Activated CD4-positive, alpha-beta T cell treated with anti-CD3 and anti-CD28 coated beads, Interleukin-2, amount 10 ng/mL, durations not matched to agents 7 days and 5 days (primary cell): ENCODE measurements around the gene MBD5. TPM values are rescaled to one million over a fixed set of nuclear protein-coding genes. Genes with fewer than 3 reads are reported as not detected.

Source experiments
- CTCF ChIA-PET: fragments of 350-600 bp; sonication (Branson Sonifier 250); formaldehyde crosslinking; loops from one replicate; lab custom pipeline; 2021; ENCODE audit warnings: antibody characterized with exemption; lab: Charles Lee
- POLR2A ChIA-PET: fragments of 350-600 bp; sonication (Branson Sonifier 250); formaldehyde crosslinking; loops from one replicate; lab custom pipeline; 2021; ENCODE audit warnings: antibody characterized with exemption; lab: Charles Lee
- DNase-seq: peaks from one replicate; pipeline ENCODE4 v3.0.0-alpha.2; 2020
- H3K27ac Mint-ChIP-seq: one replicate; pipeline ENCODE4 v1.8.0; 2021; ENCODE audit warnings: mild to moderate bottlenecking, moderate library complexity, mixed read lengths
- H3K27me3 Mint-ChIP-seq: one replicate; pipeline ENCODE4 v1.8.0; 2021; ENCODE audit warnings: mixed read lengths
- H3K36me3 Mint-ChIP-seq: one replicate; pipeline ENCODE4 v1.8.0; 2021; ENCODE audit warnings: low read depth, mixed read lengths
- H3K4me1 Mint-ChIP-seq: one replicate; pipeline ENCODE4 v1.8.0; 2021; ENCODE audit warnings: mixed read lengths
- H3K4me3 Mint-ChIP-seq: one replicate; pipeline ENCODE4 v1.8.0; 2021; ENCODE audit warnings: mild to moderate bottlenecking, moderate library complexity, mixed read lengths
- H3K9me3 Mint-ChIP-seq: one replicate; pipeline ENCODE4 v1.8.0; 2021; ENCODE audit warnings: mixed read lengths
- total RNA-seq, 2 experiments: library from RNA; stranded (reverse); gene quantifications; one replicate each; pipeline ENCODE4 v1.2.3, GENCODE V29; 2021

Gene MBD5
- total RNA-seq, 2 experiments from 2014 or later, result 41.1 to 51.7 TPM

DNA sequence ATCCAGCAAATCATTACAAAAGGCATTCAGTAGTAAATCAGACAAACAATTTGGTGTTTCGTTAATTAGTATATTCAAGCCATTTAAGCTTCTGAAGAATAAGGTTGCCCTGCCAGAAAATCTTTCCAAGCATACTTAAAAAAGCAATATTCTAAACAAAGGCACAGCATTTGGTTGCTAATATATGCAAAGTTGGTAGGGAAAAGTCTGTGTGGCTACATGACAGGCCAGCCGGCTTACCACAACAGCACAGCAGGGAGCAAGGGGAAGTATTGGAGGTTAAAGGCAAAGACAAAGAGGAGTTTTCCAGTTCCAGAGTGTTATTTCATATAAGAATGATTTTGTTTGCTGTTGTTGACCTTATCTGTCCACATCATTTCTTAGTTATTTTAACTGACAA is 282.3 kb downstream of the MBD5 start:
- no peak for DNase-seq
- peaks cover 5% of the 10 kb centered on the region for H3K36me3 Mint-ChIP-seq
- CTCF ChIA-PET, result no interaction called here
- POLR2A ChIA-PET, result no interaction called here
- H3K27me3 Mint-ChIP-seq, result no peaks in the 10 kb centered on the region
- no peaks in the 10 kb centered on the region for H3K4me1 Mint-ChIP-seq
- no peak overlapping the region for H3K27ac Mint-ChIP-seq
- H3K4me3 Mint-ChIP-seq, result no peak overlapping the region
- H3K9me3 Mint-ChIP-seq, result no peaks in the 10 kb centered on the region

DNA sequence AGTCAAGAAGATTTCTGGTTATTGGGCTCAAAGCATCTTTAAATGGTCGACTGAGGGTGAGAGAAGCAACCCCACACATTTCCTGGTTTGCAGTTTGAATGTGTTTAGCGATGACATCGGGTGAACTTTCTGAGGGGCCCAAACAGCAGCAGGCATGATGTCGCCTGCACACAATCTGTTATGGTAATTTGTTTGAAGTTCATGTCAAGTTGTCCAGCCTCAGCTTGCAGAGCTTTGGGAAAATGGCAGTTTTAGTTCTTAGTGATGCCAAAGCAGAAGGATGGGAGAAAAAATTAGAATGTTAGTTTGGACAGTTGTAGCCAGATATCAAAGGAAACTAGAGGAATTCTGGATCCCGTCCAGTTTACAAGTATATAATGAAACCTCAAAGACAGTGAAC is 284.6 kb downstream of the MBD5 start:
- CTCF ChIA-PET, result no interaction called here

DNA sequence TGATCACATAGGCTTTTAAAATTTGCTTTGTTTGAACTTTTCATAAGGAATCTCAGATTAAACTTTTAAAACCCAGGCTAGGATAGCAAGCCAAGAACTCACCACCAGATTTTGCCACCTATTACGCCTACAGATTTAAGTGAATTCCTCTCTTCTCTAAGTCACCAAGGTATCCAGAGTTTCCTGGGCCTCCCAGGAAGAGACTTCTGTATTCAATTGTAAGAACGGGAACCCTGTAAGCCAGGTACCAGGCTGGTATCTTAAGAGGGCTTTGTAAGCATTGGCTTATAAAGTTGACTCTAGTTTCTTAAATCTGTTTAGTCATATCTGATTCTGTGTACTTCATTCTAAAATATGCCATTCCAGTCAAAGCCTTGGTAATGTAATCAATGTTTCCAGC is 285.1 kb downstream of the MBD5 start:
- H3K4me3 Mint-ChIP-seq, result no peak overlapping the region
- ChIA-PET POLR2A (no interaction called here), CTCF (no interaction called here)
- no peaks in the 10 kb centered on the region for H3K36me3 Mint-ChIP-seq
- H3K9me3 Mint-ChIP-seq, result peaks cover 2% of the 10 kb centered on the region
- no peak overlapping the region for H3K27ac Mint-ChIP-seq
- H3K27me3 Mint-ChIP-seq, result no peaks in the 10 kb centered on the region
- no peak for DNase-seq
- H3K4me1 Mint-ChIP-seq, result no peaks in the 10 kb centered on the region

More for the DNA sequence above, 284.6 kb downstream of the MBD5 start:
- POLR2A ChIA-PET, result no interaction called here
- no peak overlapping the region for H3K27ac Mint-ChIP-seq
- no peak overlapping the region for H3K4me3 Mint-ChIP-seq
- H3K4me1 Mint-ChIP-seq, result no peaks in the 10 kb centered on the region
- H3K9me3 Mint-ChIP-seq, result peaks cover 2% of the 10 kb centered on the region
- no peaks in the 10 kb centered on the region for H3K36me3 Mint-ChIP-seq
- no peak for DNase-seq
- H3K27me3 Mint-ChIP-seq, result no peaks in the 10 kb centered on the region

DNA sequence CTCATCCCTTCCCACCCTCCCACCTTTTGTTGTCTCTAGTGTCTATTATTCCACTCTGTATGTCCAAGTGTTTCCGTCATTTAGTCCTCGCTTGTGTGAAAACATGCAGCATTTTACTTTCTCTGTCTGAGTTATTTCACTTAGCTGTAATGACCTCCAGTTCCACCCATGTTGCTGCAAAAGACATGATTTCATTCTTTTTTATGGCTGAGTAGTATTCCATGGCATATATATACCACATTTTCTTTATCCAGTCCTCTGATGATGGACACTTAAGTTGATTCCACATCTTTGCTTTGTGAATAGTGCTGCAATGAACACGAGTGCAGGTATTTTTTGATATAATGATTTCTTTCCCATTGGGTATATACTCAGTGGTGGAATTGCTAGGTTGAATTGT is 296.7 kb downstream of the MBD5 start:
- Mint-ChIP-seq H3K4me3 (no peak overlapping the region), H3K36me3 (peaks cover 2% of the 10 kb centered on the region), H3K27me3 (no peaks in the 10 kb centered on the region), H3K9me3 (no peaks in the 10 kb centered on the region), H3K4me1 (no peaks in the 10 kb centered on the region), H3K27ac (no peak overlapping the region)
- CTCF ChIA-PET, result no interaction called here
- POLR2A ChIA-PET, result no interaction called here
- no peak for DNase-seq

DNA sequence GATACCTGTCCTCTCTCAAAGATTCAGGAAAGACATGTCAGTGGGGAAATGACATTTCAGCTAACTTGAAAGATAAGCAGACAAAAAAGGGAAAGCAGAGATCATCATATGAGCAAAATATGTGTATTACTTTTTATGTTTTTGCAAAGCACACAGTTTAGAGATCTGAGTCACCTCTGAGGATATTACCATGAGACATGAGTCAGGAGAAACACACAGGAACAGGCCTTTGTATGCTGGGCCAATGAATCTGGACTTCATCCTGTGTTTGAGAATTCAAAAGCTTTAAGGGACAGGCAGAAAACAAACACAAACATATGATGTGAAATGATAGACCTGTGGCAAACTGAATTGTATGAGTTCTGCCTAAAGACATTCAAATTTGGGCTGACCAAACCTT is 317.6 kb downstream of the MBD5 start:
- Mint-ChIP-seq H3K27ac (no peak overlapping the region), H3K4me1 (no peaks in the 10 kb centered on the region), H3K4me3 (no peak overlapping the region), H3K9me3 (peaks cover 2% of the 10 kb centered on the region), H3K27me3 (no peaks in the 10 kb centered on the region), H3K36me3 (peaks cover 26% of the 10 kb centered on the region)
- ChIA-PET CTCF (interaction anchor here (0.6 kb wide), 2 partner anchors 108 to 364 kb away, joined by 3 to 4 read pairs; no protein-coding TSS in a partner anchor), POLR2A (no interaction called here)
- DNase-seq, result no peak

DNA sequence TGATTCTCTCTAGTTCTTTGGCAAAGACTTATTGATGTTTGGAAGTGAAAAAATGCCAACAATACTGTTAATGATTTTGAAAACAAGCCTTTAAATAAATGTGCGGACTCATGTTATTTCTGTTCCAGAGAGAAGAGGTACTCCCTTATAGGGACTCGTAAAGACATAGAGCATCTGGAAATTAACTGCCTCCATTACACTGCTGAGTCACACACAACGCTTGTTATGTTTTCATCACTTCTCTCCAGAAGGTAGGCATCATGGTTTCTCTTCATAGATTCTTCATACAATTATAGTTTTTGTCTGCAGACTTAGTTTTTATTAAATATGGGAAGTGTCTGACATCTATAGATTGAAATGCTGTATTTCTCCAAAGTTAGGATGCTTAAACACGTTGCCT is 321.2 kb downstream of the MBD5 start:
- Mint-ChIP-seq H3K4me1 (no peaks in the 10 kb centered on the region), H3K9me3 (peaks cover 7% of the 10 kb centered on the region), H3K4me3 (no peak overlapping the region), H3K36me3 (peaks cover 21% of the 10 kb centered on the region), H3K27ac (no peak overlapping the region), H3K27me3 (no peaks in the 10 kb centered on the region)
- ChIA-PET POLR2A (no interaction called here), CTCF (no interaction called here)
- DNase-seq, result no peak

GRCh38 chr2:148350199-148350598 is 329.3 kb downstream of the MBD5 start:
- CTCF ChIA-PET, result no interaction called here
- Mint-ChIP-seq H3K4me3 (no peak overlapping the region), H3K9me3 (peaks cover 4% of the 10 kb centered on the region), H3K4me1 (peaks cover 3% of the 10 kb centered on the region), H3K27me3 (no peaks in the 10 kb centered on the region), H3K27ac (no peak overlapping the region), H3K36me3 (peaks cover 5% of the 10 kb centered on the region)
- DNase-seq, result no peak
- POLR2A ChIA-PET, result no interaction called here

GRCh38 chr2:148351437-148352143 is 330.7 kb downstream of the MBD5 start:
- ChIA-PET CTCF (no interaction called here), POLR2A (no interaction called here)
- Mint-ChIP-seq H3K4me3 (no peak overlapping the region), H3K36me3 (peaks cover 8% of the 10 kb centered on the region), H3K9me3 (peaks cover 4% of the 10 kb centered on the region), H3K27me3 (no peaks in the 10 kb centered on the region), H3K27ac (no peak overlapping the region), H3K4me1 (peaks cover 3% of the 10 kb centered on the region)
- no peak for DNase-seq

GRCh38 chr2:148358375-148358774 is 337.5 kb downstream of the MBD5 start:
- Mint-ChIP-seq H3K36me3 (peaks cover 12% of the 10 kb centered on the region), H3K27me3 (no peaks in the 10 kb centered on the region), H3K4me3 (no peak overlapping the region), H3K9me3 (peaks cover 6% of the 10 kb centered on the region), H3K4me1 (no peaks in the 10 kb centered on the region), H3K27ac (no peak overlapping the region)
- DNase-seq, result no peak
- CTCF ChIA-PET, result no interaction called here
- POLR2A ChIA-PET, result no interaction called here

GRCh38 chr2:148360662-148361061 is 339.8 kb downstream of the MBD5 start:
- H3K27ac Mint-ChIP-seq, result no peak overlapping the region
- POLR2A ChIA-PET, result no interaction called here

DNA sequence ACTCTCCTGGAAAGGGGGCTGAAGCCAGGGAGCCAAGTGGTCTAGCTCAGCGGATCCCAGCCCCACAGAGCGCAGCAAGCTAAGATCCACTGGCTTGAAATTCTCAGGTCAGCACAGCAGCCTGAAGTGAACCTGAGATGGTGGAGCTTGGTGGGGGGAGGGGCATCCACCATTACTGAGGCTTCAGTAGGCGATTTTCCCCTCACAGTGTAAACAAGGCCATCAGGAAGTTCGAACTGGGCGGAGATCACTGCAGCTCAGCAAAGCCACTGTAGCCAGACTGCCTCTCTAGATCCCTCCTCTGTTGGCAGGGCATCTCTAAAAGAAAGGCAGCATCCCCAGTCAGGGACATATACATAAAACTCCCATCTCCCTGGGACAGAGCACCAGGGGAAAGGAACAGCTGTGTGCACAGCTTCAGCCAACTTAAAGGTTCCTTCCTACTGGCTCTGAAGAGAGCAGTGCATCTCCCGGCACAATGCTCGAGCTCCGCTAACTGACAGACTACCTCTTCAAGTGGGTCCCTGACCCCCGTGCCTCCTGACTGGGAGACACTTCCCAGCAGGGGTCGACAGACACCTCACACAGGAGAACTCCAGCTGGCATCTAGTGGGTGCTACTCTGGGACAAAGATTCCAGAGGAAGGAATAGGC is 341.4 kb downstream of the MBD5 start:
- no peaks in the 10 kb centered on the region for H3K4me1 Mint-ChIP-seq
- no peak for DNase-seq
- H3K4me3 Mint-ChIP-seq, result no peak overlapping the region
- H3K27me3 Mint-ChIP-seq, result no peaks in the 10 kb centered on the region
- H3K27ac Mint-ChIP-seq, result no peak overlapping the region
- H3K36me3 Mint-ChIP-seq, result peaks cover 5% of the 10 kb centered on the region
- H3K9me3 Mint-ChIP-seq, result peaks cover 19% of the 10 kb centered on the region
- CTCF ChIA-PET, result no interaction called here
- POLR2A ChIA-PET, result no interaction called here

More at GRCh38 chr2:148360662-148361061, 339.8 kb downstream of the MBD5 start:
- Mint-ChIP-seq H3K4me3 (no peak overlapping the region), H3K27me3 (no peaks in the 10 kb centered on the region), H3K4me1 (no peaks in the 10 kb centered on the region), H3K9me3 (peaks cover 16% of the 10 kb centered on the region), H3K36me3 (peaks cover 7% of the 10 kb centered on the region)
- DNase-seq, result no peak
- CTCF ChIA-PET, result no interaction called here

DNA sequence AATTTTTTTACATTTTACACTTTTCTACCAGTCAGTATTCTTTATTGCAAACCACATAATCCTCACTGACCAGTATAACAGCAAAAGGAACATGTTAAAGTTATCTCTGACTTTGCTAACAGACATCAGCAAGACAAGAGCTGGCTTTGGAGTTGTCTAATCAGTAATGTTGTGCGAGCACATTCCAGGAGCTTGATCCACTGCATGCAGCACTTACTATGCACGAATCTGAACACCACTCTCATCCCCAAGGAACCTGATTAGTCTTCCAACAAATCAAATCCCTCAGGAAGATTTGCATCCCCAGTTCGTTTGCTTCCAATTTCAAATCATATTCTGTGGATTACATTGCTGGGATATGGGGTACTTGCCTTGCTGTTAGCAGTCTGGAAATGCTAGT is 354.3 kb downstream of the MBD5 start:
- Mint-ChIP-seq H3K4me1 (no peaks in the 10 kb centered on the region), H3K4me3 (no peak overlapping the region), H3K9me3 (peaks cover 3% of the 10 kb centered on the region), H3K27ac (no peak overlapping the region), H3K36me3 (peaks cover 6% of the 10 kb centered on the region), H3K27me3 (no peaks in the 10 kb centered on the region)
- ChIA-PET POLR2A (no interaction called here), CTCF (no interaction called here)
- no peak for DNase-seq

DNA sequence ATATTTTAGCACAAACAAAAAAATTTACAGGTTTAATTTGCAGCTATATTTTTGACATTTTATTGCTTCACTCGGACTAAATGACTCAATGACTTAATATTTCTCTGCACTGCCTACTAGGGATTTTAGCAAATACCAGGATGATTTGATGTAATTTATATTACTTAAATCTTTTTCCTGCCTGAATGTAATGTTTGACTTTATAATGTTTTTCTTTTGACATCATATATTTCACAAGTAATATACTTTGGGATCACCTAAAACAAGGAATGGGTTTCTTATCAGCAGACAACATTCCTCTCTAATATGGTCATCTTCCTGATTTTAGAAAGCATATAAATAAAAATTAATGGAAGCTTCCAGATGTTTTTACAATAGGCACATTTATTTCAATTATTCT is 370.4 kb downstream of the MBD5 start:
- ChIA-PET POLR2A (no interaction called here), CTCF (no interaction called here)
- Mint-ChIP-seq H3K4me1 (no peaks in the 10 kb centered on the region), H3K27me3 (no peaks in the 10 kb centered on the region), H3K27ac (no peak overlapping the region), H3K4me3 (no peak overlapping the region), H3K36me3 (no peaks in the 10 kb centered on the region), H3K9me3 (no peaks in the 10 kb centered on the region)
- no peak for DNase-seq
